OCI-M1 (cell line): ENCODE results near the gene NUDT22.

Source experiments
- DNase-seq: peaks from one replicate; lab custom pipeline; 2025; lab: John Stamatoyannopoulos, UW

Gene NUDT22

DNA sequence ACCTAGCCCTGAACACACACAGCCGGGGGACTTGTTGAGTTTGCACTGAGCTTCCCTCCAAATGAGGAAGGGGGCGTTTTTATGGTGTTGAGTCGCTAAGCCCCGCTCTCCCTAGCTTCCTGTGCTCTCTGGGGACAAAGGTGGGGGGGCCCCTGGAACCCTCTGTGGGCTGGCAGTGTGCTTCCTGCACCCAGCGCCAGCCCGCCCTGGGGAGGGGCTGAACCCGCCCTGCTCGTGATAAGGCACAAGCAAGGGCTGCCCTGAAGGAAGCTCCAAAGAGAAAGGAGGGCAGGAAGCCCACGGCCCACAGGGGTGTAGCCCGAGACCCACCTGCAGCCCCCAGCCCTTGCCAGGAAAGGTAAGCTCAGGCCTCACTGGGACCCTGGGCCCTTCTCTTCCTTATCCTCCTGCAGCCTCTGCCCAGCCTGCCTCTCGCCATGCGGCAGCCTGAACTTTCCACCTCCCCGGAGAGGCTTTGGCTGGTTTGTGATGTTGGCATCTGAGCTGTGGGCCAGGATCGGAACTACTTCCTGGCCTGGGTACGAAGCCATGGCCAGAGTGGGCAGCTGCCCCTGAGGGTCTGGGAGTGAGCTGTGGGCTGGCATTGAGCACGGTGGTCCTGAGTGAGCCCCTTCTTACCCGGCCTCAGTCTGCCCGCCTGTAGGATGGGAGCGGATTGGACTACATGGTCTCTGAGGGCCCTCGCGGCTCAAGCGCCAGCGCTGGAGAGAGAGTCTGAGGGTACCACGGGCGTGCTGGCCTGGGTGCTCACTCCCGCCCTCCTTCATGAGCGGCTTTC is 19.4 kb upstream of the NUDT22 start, which contains the start of gene FERMT3:
TSS of gene FERMT3 (plus strand) at position 265 of the 799 bp plus-strand sequence. CDS start 644 bp downstream, outside the sequence.
- peak; percentile 80 for DNase-seq

DNA sequence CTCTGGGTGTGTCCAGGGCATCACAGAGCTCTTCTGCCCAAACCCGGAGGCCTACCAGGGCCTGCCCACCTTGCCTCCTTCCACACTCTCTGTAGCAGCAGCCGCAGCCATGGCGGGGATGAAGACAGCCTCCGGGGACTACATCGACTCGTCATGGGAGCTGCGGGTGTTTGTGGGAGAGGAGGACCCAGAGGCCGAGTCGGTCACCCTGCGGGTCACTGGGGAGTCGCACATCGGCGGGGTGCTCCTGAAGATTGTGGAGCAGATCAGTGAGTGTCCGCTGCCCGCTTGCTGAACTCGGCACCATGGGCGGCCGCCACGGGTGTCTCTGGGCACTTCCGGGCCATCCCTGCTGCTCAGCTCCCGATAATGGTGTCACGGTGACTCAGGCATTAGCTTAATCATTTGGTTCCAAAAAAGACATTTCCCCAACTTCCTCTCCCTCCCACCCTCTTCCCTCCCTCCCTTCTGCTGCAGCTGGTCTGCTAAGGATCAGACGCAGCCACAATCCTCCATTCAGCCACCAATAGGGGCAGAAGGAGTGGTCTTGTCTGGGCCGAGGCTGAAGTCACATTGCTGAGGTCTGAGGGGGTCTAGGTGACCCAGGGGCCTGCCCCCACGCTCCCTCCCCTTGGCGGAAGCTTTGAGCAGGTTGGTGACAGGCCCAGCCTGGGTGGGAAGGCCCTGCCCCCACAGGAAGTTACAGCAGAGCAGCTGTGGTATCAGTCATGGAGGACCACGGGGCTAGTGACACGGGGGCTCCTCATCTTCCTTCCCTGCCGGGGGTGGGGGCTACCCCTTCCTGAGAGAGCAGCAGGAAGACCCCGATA is 18.6 kb upstream of the NUDT22 start:
- DNase-seq: peak; percentile 91

DNA sequence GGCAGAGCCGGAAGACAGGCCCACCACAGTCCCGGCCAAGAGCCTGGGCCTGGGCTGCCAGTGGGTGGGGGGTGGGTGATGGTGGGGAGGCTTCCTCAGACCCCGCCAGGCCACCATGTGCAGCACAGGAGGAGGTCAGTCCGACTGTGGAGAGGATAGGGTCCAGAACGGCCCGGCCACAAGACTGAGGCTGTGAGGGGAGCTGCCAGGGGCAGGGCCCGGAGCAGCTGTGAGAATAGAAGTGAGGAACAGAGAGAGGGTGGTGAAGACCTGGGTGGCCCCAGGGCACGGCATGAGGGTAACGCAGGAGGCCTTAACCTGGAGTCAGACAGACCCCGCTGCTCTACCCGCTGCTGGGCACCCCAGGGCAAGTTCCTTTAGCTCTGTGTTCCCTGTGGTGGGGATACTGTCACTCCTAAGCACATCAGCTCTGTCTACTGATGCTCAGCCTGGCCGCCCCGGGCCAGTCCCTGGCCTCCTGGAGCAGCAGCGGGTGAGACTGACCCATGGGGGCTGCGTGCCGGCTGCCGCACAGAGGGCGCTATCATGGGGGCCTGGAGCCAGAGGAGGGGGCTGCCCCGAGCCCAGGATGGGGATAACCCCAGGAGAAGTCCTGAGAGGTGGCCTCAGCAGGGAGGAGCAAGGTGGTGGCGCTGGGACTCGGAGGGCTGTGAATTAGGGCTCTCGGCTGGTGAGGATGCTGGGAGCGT is 17.8 kb upstream of the NUDT22 start:
- no peak for DNase-seq

GRCh38 chr11:64208796-64209562 is 17.1 kb upstream of the NUDT22 start:
- DNase-seq: no peak

DNA sequence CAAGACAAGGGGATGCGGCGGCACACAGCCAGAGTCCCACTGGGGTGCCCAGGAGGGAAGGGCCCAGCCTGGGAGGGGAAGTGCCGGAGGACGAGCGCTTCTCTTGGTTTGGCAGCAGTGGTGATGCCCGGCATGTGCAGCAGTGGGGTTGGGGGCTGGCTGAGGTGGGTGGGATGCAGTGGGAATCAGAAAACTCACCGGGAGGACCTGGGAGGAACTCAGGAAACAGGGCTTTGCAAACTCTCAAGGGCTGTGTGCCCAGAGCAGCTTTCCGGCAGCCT is 16.6 kb upstream of the NUDT22 start:
- no peak for DNase-seq

DNA sequence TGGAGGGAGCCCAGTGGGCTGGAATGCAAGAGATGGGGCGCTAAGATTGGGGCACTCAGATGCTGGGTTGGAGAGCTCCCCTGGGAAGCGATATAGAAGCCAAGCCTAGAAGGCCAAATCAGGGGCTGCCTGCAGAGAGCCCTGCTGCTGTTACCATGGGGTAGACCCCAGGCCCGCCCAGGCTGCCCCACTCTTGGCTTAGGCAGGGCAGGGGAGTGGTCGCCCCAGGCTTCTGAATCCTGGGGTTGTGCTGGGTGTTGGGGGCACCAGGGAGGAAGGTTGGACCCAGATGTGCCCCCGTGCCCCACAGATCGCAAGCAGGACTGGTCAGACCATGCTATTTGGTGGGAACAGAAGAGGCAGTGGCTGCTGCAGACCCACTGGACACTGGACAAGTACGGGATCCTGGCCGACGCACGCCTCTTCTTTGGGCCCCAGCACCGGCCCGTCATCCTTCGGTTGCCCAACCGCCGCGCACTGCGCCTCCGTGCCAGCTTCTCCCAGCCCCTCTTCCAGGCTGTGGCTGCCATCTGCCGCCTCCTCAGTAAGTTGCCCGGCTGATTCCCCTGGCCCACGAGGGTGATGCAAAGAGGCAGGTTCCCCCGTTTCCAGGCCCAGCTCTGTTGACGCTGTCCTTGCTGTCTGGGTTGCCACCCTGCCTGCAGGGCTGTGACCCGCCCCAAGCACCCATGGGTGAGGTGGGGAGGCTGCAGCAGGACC is 15.6 kb upstream of the NUDT22 start:
- no peak for DNase-seq

- no peak for DNase-seq
These were observed 14.7 kb upstream of the NUDT22 start for GRCh38 chr11:64211181-64211872.

GRCh38 chr11:64216879-64217278 is 9.2 kb upstream of the NUDT22 start:
- no peak for DNase-seq

- no peak for DNase-seq
These were observed 7.3 kb upstream of the NUDT22 start for GRCh38 chr11:64218628-64219353.

GRCh38 chr11:64219354-64219684 is 6.8 kb upstream of the NUDT22 start:
- no peak for DNase-seq

- DNase-seq: no peak
These were observed 6.3 kb upstream of the NUDT22 start for GRCh38 chr11:64219755-64220154.

DNA sequence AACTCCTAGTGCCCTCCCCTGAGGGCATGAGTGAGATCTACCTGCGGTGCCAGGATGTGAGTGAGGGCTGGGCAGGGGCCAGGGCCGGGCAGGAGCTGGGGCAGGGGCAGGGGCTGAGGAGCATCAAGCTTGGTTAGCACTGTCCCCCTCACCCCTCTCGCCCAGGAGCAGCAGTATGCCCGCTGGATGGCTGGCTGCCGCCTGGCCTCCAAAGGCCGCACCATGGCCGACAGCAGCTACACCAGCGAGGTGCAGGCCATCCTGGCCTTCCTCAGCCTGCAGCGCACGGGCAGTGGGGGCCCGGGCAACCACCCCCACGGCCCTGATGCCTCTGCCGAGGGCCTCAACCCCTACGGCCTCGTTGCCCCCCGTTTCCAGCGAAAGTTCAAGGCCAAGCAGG is 5.8 kb upstream of the NUDT22 start:
- no peak for DNase-seq

- DNase-seq: no peak
These were observed 5.3 kb upstream of the NUDT22 start for GRCh38 chr11:64220798-64221197.

GRCh38 chr11:64222651-64223000 is 3.4 kb upstream of the NUDT22 start:
- DNase-seq: no peak

- no peak for DNase-seq
These were observed 2.9 kb upstream of the NUDT22 start for GRCh38 chr11:64223001-64223651.

GRCh38 chr11:64224151-64224890 is 1.8 kb upstream of the NUDT22 start:
- no peak for DNase-seq

DNA sequence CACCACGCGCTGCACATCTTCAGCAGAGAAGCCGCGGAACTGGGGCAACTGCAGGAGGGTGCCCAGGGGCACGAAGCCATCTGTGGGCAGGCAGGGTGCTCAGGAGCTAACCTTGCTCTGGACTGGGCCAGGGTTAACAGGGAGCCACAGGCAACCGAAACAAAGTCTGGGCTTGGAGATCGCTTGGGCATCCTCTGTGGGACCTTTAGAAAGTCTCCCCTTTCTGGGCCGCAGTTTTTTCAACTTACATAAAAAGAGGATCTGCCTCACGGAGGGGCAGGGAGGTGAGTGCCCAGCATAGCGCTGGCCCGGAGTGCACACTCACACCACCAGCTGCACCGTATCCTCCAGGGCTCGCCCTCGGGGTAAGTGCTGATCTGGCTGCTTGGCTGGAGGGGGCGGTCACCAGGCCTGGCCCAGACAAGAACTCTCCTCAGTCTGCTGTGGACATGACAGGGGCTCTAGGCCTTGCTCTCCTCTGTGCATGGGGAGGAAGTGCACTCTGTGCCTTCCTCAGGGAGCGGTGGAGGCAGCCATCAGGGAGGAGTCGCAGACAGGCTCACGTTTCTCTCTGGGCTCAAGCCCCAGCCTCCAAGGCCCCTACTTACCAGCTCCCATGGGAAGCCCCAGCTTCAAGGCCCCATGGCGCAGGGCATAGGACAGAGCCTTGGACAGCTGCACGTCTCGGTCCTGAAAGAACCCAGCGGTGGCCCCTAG is 1.0 kb upstream of the NUDT22 start:
- DNase-seq: no peak

DNA sequence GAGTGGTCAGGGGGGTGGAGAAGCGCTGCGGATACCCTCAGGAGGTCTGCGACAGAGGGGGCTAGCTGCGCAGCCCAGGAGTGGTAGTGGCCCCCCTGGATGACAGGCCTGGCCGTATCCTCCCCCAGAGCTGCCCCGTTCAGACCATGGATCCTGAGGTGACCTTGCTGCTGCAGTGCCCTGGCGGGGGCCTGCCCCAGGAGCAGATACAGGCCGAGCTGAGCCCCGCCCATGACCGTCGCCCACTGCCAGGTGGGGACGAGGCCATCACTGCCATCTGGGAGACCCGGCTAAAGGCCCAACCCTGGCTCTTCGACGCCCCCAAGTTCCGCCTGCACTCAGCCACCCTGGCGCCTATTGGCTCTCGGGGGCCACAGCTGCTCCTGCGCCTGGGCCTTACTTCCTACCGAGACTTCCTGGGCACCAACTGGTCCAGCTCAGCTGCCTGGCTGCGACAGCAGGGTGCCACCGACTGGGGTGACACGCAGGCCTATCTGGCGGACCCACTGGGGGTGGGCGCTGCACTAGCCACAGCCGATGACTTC is 505 bp downstream of the NUDT22 start:
- DNase-seq: peak; percentile 61
